ENCODE measurements around the gene USHBP1.

The USHBP1 gene

GRCh38 chr19:17262557-17262956 is 2.0 kb downstream of the USHBP1 start:
- no peak for DNase-seq (ENCODE audit: low spot score)

- peak; percentile 84 for DNase-seq (ENCODE audit: low spot score)
Measured at GRCh38 chr19:17260842-17261325, 3.7 kb downstream of the USHBP1 start.

- no peak for DNase-seq (ENCODE audit: low spot score)
Measured at GRCh38 chr19:17259934-17260333, 4.6 kb downstream of the USHBP1 start.

- no peak for DNase-seq (ENCODE audit: low spot score)
Measured at GRCh38 chr19:17259118-17259780, 5.3 kb downstream of the USHBP1 start.

- no peak for DNase-seq (ENCODE audit: low spot score)
Measured at GRCh38 chr19:17256130-17256529, 8.4 kb downstream of the USHBP1 start.

GRCh38 chr19:17255150-17255621 is 9.4 kb downstream of the USHBP1 start:
- peak; percentile 33 for DNase-seq (ENCODE audit: low spot score)

- DNase-seq (ENCODE audit: low spot score): no peak
Measured at GRCh38 chr19:17254636-17255035, 9.9 kb downstream of the USHBP1 start.

- no peak for DNase-seq (ENCODE audit: low spot score)
Measured at GRCh38 chr19:17249887-17250548, 14.5 kb downstream of the USHBP1 start.

GRCh38 chr19:17248011-17248776 is 16.4 kb downstream of the USHBP1 start:
- peak; percentile 43 for DNase-seq (ENCODE audit: low spot score)

- no peak for DNase-seq (ENCODE audit: low spot score)
Measured at GRCh38 chr19:17246681-17247425, 17.7 kb downstream of the USHBP1 start.

GRCh38 chr19:17245535-17245984 is 19.0 kb downstream of the USHBP1 start, which contains the start of gene NR2F6:
TSS of gene NR2F6 (minus strand) at chr19:17245919. CDS start at chr19:17245220, 699 bp downstream.
- peak; percentile 19 for DNase-seq (ENCODE audit: low spot score)

GRCh38 chr19:17244618-17245534 is 19.7 kb downstream of the USHBP1 start:
- DNase-seq (ENCODE audit: low spot score): peak; percentile 17

GRCh38 chr19:17243830-17244617 is 20.5 kb downstream of the USHBP1 start:
- peak; percentile 65 for DNase-seq (ENCODE audit: low spot score)

- no peak for DNase-seq (ENCODE audit: low spot score)
Measured at GRCh38 chr19:17243211-17243829, 21.2 kb downstream of the USHBP1 start.

- no peak for DNase-seq (ENCODE audit: low spot score)
Measured at GRCh38 chr19:17242431-17243208, 21.9 kb downstream of the USHBP1 start.

GRCh38 chr19:17240826-17241399 is 23.6 kb downstream of the USHBP1 start:
- DNase-seq (ENCODE audit: low spot score): no peak

- no peak for DNase-seq (ENCODE audit: low spot score)
Measured at GRCh38 chr19:17240062-17240752, 24.3 kb downstream of the USHBP1 start.

Data from kidney tubule cell (primary cell).